Suprapubic skin (tissue), 4 donors: ENCODE measurements around the gene MAP3K4.

Experiments used
- CTCF ChIP-seq, 2 donors: fragments of 200-600 bp in 1 of 2; fragments of 450-650 bp in 1 of 2; sonication (generic) in 1 of 2; IDR thresholded peaks; one replicate each; pipeline ENCODE4 v1.5.1; 2016 to 2019; ENCODE audit warnings: antibody characterized with exemption in 2 of 2, mild to moderate bottlenecking in 1 of 2, moderate library complexity in 1 of 2
- POLR2A ChIP-seq, 2 donors: fragments of 450-650 bp; IDR thresholded peaks; one replicate each; pipeline ENCODE4 v1.6.1; 2017; ENCODE audit warnings: antibody characterized with exemption in 2 of 2, mild to moderate bottlenecking in 2 of 2, moderate library complexity in 2 of 2
- POLR2AphosphoS5 ChIP-seq, 3 donors: sonication (generic); formaldehyde crosslinking; IDR thresholded peaks; one replicate each; pipeline ENCODE4 v1.6.1; 2017; ENCODE audit warnings: antibody characterized with exemption in 3 of 3

GRCh38 chr6:160990847-160991405, 643 bp upstream of the MAP3K4 start:
- TF ChIP-seq CTCF (IDR thresholded peaks at IDR 0.05) = no peak
- TF ChIP-seq POLR2A (IDR thresholded peaks at IDR 0.05) = no peak
- no peak for TF ChIP-seq POLR2AphosphoS5 (IDR thresholded peaks at IDR 0.05)
